ENCODE data around the gene TMEM131. TPM values are rescaled to one million over a fixed set of nuclear protein-coding genes. Genes with fewer than 3 reads are reported as not detected.

Gene TMEM131
- total and polyA plus RNA-seq, 10 of the 15 experiments (the other 5 are each of a cell fraction or from before 2014, with no cell fraction given): 6.0 to 48.2 (median 23.2) TPM

- no peak for TF ChIP-seq CBFB (IDR thresholded peaks at IDR 0.05; ENCODE audit: low read depth)
- TF ChIP-seq JUND (IDR thresholded peaks at IDR 0.05; ENCODE audit: low read depth, low read length): no peak
- TF ChIP-seq JUNB (IDR thresholded peaks at IDR 0.05): peak; percentile 84
- peak; percentile 99 for TF ChIP-seq DPF2 (IDR thresholded peaks at IDR 0.05)
- TF ChIP-seq PAX5 (IDR thresholded peaks at IDR 0.05; ENCODE audit: borderline replicate concordance, low read depth, low read length): peak; percentile 84
- TF ChIP-seq BMI1 (IDR thresholded peaks at IDR 0.05; ENCODE audit: borderline replicate concordance): peak; percentile 91
- TF ChIP-seq ZBED1 (IDR thresholded peaks at IDR 0.05; ENCODE audit: borderline replicate concordance): peak; percentile 93
- peak; percentile 26 for TF ChIP-seq KLF5 (IDR thresholded peaks at IDR 0.05; ENCODE audit: partially characterized antibody)
- TF ChIP-seq FOXM1 (IDR thresholded peaks at IDR 0.05; ENCODE audit: low read depth, low read length): peak; percentile 91; the same call in 1 of the 2 replicates
- TF ChIP-seq SUZ12 (IDR thresholded peaks at IDR 0.05; ENCODE audit: unreplicated experiment): no peak
- TF ChIP-seq, protein P1, sequence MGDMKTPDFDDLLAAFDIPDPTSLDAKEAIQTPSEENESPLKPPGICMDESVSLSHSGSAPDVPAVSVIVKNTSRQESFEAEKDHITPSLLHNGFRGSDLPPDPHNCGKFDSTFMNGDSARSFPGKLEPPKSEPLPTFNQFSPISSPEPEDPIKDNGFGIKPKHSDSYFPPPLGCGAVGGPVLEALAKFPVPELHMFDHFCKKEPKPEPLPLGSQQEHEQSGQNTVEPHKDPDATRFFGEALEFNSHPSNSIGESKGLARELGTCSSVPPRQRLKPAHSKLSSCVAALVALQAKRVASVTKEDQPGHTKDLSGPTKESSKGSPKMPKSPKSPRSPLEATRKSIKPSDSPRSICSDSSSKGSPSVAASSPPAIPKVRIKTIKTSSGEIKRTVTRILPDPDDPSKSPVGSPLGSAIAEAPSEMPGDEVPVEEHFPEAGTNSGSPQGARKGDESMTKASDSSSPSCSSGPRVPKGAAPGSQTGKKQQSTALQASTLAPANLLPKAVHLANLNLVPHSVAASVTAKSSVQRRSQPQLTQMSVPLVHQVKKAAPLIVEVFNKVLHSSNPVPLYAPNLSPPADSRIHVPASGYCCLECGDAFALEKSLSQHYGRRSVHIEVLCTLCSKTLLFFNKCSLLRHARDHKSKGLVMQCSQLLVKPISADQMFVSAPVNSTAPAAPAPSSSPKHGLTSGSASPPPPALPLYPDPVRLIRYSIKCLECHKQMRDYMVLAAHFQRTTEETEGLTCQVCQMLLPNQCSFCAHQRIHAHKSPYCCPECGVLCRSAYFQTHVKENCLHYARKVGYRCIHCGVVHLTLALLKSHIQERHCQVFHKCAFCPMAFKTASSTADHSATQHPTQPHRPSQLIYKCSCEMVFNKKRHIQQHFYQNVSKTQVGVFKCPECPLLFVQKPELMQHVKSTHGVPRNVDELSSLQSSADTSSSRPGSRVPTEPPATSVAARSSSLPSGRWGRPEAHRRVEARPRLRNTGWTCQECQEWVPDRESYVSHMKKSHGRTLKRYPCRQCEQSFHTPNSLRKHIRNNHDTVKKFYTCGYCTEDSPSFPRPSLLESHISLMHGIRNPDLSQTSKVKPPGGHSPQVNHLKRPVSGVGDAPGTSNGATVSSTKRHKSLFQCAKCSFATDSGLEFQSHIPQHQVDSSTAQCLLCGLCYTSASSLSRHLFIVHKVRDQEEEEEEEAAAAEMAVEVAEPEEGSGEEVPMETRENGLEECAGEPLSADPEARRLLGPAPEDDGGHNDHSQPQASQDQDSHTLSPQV (IDR thresholded peaks at IDR 0.05): no peak
- TF ChIP-seq SP1 (IDR thresholded peaks at IDR 0.05; ENCODE audit: low read depth, low read length): peak; percentile 70
- TF ChIP-seq PKNOX1 (IDR thresholded peaks at IDR 0.05): no peak
- TF ChIP-seq, protein P2, sequence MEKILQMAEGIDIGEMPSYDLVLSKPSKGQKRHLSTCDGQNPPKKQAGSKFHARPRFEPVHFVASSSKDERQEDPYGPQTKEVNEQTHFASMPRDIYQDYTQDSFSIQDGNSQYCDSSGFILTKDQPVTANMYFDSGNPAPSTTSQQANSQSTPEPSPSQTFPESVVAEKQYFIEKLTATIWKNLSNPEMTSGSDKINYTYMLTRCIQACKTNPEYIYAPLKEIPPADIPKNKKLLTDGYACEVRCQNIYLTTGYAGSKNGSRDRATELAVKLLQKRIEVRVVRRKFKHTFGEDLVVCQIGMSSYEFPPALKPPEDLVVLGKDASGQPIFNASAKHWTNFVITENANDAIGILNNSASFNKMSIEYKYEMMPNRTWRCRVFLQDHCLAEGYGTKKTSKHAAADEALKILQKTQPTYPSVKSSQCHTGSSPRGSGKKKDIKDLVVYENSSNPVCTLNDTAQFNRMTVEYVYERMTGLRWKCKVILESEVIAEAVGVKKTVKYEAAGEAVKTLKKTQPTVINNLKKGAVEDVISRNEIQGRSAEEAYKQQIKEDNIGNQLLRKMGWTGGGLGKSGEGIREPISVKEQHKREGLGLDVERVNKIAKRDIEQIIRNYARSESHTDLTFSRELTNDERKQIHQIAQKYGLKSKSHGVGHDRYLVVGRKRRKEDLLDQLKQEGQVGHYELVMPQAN (conservative IDR thresholded peaks at IDR 0.05): peak; percentile 62; the same call in 1 of the 2 replicates
- peak; percentile 45 to 65; a peak in 2 of 4 replicates for TF ChIP-seq BHLHE40 (IDR thresholded peaks at IDR 0.05; ENCODE audit: borderline replicate concordance in 1 of 2, low read depth in 2 of 2, low read length in 1 of 2)
- TF ChIP-seq USF2 (IDR thresholded peaks at IDR 0.05; ENCODE audit: borderline replicate concordance, low read depth, low read length): no peak
- TF ChIP-seq, protein P3, sequence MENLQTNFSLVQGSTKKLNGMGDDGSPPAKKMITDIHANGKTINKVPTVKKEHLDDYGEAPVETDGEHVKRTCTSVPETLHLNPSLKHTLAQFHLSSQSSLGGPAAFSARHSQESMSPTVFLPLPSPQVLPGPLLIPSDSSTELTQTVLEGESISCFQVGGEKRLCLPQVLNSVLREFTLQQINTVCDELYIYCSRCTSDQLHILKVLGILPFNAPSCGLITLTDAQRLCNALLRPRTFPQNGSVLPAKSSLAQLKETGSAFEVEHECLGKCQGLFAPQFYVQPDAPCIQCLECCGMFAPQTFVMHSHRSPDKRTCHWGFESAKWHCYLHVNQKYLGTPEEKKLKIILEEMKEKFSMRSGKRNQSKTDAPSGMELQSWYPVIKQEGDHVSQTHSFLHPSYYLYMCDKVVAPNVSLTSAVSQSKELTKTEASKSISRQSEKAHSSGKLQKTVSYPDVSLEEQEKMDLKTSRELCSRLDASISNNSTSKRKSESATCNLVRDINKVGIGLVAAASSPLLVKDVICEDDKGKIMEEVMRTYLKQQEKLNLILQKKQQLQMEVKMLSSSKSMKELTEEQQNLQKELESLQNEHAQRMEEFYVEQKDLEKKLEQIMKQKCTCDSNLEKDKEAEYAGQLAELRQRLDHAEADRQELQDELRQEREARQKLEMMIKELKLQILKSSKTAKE (IDR thresholded peaks at IDR 0.05; ENCODE audit: low read depth, poor library complexity, severe bottlenecking): peak; percentile 62
- peak; percentile 95 for TF ChIP-seq ATF2 (IDR thresholded peaks at IDR 0.05; ENCODE audit: low read length)
These were observed 16.8 kb upstream of the TMEM131 start (continued) for GRCh38 chr2:98012561-98012991.

All from GM12878 (cell line).